HG02970 (cell line): ENCODE results near the gene THAP2.

ENCODE experiments used
- ATAC-seq: cut with Tn5 transposase; IDR thresholded peaks from one replicate; pipeline ENCODE4 v1.9.1; 2021; ENCODE audit warnings: mild to moderate bottlenecking, moderate library complexity, moderate number of reproducible peaks; ENCODE audit not compliant: unreplicated experiment, low FRiP score

THAP2 gene

DNA sequence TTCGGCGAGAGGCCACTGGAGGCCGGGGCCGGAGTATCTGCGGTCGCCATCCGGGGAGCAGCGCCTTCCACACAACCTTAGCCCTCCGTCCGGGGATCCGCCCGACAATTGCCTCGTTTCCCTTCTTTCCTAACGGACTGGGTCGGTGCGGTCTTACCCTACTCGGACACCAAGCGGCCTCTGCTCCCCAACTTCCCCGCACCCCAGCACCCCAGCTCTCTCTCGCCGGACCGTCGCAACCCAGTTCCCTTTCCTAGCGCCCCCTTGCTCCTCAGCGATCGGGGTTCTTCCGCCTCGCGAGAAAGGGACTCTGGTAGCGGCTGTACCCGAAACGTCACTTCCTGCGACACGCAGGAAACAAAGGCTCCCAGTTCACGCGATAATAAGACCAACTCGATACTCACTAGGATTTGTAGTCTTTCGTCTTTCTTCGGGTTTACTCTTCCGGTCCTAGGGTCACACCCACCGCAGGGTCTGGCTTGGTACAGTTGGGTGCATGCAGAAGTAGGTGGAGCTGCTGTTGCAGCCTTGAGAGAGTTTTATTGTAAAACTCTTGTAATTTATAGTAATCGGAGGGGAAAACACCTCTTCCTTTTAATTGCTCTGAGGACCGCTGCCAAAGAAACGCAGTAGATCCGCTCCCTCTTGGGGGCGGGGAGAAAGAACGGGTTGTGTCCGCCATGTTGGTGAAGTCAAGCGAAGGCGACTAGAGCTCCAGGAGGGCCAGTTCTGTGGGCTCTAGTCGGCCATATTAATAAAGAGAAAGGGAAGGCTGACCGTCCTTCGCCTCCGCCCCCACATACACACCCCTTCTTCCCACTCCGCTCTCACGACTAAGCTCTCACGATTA lies at the start of gene THAP2, which contains the start of gene ZFC3H1:
Gene THAP2 (plus strand): TSS at position 741 of the 850 bp plus-strand sequence. CDS start 209 bp downstream, outside the sequence.
Gene ZFC3H1 (minus strand): TSS at position 288 of the 850 bp plus-strand sequence. CDS start 238 bp downstream, at position 50.
- ATAC-seq = peak; percentile 90

DNA sequence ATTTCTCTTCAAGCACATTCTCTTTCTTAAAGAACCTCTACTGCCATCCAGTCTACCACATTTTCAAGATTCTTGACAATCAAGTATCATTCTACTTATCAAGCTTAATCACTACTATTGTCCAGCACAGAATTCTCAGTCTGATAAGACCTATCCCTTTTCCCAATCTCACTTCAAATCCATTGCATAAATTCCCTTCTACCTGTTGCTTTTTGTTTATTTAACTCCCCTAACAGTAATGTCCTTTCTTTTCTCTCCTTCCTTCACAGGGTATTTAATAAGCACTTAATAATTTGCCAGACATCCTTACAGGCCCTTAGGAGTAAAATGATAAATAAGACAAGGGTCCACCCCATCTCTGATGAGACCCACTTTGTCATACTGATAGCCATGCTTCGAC lies 42.2 kb upstream of the THAP2 start:
- ATAC-seq = no peak

GRCh38 chr12:71625476-71625875 lies 38.6 kb upstream of the THAP2 start:
- ATAC-seq = no peak

GRCh38 chr12:71626098-71626497 lies 38.0 kb upstream of the THAP2 start:
- no peak for ATAC-seq

- ATAC-seq = no peak
These were observed 37.3 kb upstream of the THAP2 start for GRCh38 chr12:71626768-71627167.

DNA sequence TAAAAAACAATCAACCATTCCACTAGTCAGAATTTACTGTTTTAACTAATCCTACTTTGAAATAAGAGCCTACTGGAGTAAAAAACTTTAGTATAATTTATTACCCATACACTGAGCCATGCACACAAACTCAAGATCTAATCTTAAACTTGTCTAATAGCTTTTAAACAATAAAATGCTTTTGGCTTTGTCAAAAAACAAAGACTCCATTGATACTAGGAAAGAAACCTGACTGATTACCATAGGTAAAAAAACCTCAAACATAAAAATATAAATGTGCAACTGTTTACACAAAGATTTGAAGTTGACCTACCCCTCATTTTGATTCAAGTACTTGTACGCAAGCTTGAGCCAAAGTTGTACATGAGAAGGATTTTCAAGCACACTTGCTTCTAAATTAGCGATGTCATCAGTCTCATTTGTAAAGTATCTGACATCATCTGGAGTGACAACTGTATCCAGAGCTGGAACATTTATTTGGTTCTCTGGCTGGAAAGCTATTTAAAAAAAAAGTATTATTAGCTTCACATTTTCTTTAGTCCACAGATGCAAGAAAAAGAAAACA lies 36.6 kb upstream of the THAP2 start:
- ATAC-seq = no peak

DNA sequence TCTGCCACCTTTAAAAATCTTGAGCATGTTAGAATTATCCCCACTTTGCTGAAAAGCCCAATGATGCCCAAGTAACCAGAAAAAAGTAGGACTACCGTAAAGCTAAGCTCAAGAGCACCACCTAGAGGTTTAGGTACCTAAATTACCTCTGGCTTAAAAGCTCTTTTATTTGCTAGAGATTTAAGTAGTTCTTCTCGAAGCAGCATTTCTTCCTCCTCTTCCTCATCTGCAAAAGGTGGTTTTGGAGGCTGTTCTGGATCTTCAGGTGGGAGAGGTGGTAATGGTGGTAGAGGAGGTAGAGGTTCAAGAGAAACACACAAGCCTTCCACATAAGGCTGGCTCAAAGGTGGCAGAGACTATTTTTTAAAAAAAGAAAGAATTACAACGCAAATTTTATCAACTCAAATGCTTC lies 27.4 kb upstream of the THAP2 start:
- no peak for ATAC-seq

DNA sequence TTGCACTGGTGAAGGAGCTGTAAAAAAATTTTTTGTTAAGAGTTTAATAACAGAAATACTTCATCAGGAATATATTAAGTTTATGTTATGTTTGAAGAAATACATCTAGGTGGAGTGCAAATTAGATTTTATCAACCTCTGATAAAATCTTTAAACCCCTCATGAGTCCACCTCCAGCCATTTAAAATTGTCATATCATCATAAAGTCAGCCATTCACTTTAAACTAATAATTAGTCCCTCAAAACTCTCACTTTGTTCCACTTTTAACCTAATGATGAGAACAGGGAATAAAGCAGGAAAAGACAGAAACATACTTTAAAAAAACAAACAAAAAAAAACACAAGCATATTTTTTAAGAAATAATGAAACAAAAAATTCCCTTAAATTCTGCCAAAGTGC lies 25.6 kb upstream of the THAP2 start:
- ATAC-seq = no peak

GRCh38 chr12:71639341-71639760 lies 24.8 kb upstream of the THAP2 start:
- ATAC-seq = no peak

GRCh38 chr12:71640316-71640715 lies 23.8 kb upstream of the THAP2 start:
- ATAC-seq = no peak

- no peak for ATAC-seq
These were observed 22.7 kb upstream of the THAP2 start for GRCh38 chr12:71641390-71641789.

DNA sequence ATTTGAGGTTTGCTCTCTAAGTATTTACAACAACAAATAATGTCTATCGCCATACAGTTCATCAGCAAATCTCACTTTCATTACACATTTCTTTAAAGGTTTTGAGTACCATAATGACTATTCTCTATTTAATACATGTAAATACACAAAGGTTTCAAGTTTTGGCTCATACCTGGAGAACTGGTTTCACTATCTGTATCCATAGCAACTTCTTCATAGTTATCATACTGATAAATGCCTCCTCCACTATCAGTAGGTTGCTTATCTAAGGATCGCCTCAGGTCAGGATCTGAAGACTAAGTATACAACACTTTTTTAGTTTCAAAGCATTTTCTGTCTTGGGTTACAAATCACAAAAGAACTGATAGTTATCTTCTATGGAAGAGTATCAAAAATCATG lies 21.8 kb upstream of the THAP2 start:
- ATAC-seq = no peak

- ATAC-seq = no peak
These were observed 18.8 kb upstream of the THAP2 start for GRCh38 chr12:71645268-71645667.

GRCh38 chr12:71646512-71646911 lies 17.6 kb upstream of the THAP2 start:
- ATAC-seq = no peak

GRCh38 chr12:71648537-71648936 lies 15.6 kb upstream of the THAP2 start:
- ATAC-seq = no peak

DNA sequence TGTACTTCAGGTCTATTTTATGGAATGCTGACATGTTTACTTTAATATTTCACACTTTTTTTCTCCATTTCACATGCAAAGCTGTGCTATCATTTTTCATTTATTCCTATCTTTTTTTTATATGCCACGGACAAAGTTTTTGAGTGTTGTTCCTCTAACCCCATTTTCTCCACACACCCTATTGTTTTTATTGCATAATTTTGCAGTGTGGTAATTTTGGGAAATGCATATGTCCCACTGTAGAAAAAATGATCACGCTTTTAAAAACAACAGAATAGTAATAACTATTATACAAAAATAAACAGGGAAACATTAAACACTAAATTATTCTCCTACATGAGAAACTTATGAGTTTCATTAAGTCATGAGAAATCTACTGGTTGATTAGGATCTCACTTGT lies 14.7 kb upstream of the THAP2 start:
- no peak for ATAC-seq

DNA sequence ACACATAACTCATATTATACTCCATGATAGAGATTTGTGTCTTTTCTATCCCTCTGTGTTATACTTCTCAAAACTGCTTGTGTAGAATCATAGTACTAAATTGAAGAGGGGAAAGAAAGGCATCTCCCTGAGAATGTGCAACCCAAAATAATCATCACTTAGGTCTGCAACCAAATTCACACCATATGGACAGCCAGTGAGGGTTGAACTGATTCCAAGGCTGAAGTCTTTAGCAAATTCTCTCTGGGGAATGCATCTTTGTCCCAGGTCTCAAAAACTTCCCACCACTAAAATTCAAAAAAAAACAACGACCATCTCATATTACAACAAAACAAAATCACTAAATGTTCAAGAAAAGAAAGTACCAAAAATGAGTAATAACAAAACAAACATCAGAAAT lies 11.4 kb upstream of the THAP2 start:
- no peak for ATAC-seq

GRCh38 chr12:71653137-71653536 lies 11.0 kb upstream of the THAP2 start:
- ATAC-seq = no peak

- ATAC-seq = no peak
These were observed 9.9 kb upstream of the THAP2 start for GRCh38 chr12:71654200-71654599.

DNA sequence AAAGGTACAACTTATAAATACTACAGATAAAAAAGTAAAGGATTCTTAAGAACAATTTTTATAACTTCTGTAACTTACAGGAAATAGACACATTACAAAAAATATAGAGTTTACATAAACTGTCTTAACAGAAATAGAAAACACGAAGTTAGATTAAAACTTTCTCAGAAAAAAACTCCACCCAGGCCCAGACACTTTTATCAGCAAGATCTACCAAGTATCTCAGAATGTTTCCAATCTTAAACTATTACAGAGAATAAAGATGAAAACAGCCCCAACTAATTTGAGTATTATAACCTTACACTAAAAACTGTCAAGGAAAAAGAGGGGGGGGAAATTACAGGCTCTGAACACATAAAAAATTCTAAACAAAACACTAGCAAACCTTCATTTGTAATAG lies 8.6 kb upstream of the THAP2 start:
- ATAC-seq = no peak

DNA sequence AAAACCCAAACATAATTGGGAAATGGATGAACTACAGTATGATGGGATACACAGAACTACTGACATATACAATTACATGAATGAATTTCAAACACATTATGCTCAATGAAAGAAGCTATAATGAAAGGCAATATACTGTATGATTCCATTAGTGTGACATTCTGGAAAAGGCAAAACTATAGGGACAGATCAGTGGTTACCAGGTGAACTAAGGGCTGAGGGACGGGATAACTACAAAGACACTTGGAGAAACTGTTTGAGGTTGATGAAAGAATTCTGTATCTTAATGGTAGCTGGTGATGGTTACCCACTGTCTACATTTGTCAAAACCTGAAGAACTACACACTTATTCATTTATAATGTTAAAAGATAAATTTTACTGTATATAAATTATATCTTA lies 8.2 kb upstream of the THAP2 start:
- ATAC-seq = no peak

GRCh38 chr12:71656740-71657139 lies 7.4 kb upstream of the THAP2 start:
- ATAC-seq = no peak
